K562 (cell line): ENCODE results near the gene RNF224. TPM values are rescaled to one million over a fixed set of nuclear protein-coding genes. Genes with fewer than 3 reads are reported as not detected.

Experiments used
- ATF1 ChIP-seq, 2 experiments: fragments of 450-650 bp in 1 of 2; IDR thresholded peaks; 2 replicates each; pipeline ENCODE4 v1.6.1; 2016; ENCODE audit warnings: missing compliant biosample characterization in 1 of 2, missing genetic modification characterization in 1 of 2
- CBX2 ChIP-seq: fragments of 200-600 bp; sonication (generic); IDR thresholded peaks from one replicate; pipeline ENCODE4 v1.6.1; 2012; ENCODE audit warnings: mild to moderate bottlenecking, low read length, inconsistent platforms; ENCODE audit not compliant: insufficient read depth, poor library complexity, severe bottlenecking
- CCAR2 ChIP-seq: fragments of 200-400 bp; formaldehyde crosslinking; IDR thresholded peaks from 2 replicates; pipeline ENCODE4 v1.6.1; 2017; ENCODE audit warnings: mild to moderate bottlenecking, low read depth, low read length
- CREB1 ChIP-seq, 2 experiments: sonication (generic) in 1 of 2; formaldehyde crosslinking in 1 of 2; IDR thresholded peaks; 2 replicates each; pipeline versions ENCODE4 v1.6.1 to v1.8.0; 2012 to 2022; ENCODE audit warnings: inconsistent platforms in 1 of 2, mild to moderate bottlenecking in 1 of 2, missing genetic modification reagents in 1 of 2, moderate library complexity in 1 of 2
- DACH1 ChIP-seq: fragments of 450-650 bp; IDR thresholded peaks from 2 replicates; pipeline ENCODE4 v1.6.1; 2018; ENCODE audit not compliant: partially characterized antibody
- HDAC3 ChIP-seq: fragments of 450-650 bp; IDR thresholded peaks from 2 replicates; pipeline ENCODE4 v1.6.1; 2018; ENCODE audit warnings: borderline replicate concordance, mild to moderate bottlenecking, moderate library complexity; ENCODE audit not compliant: partially characterized antibody
- HMGN3 ChIP-seq: IDR thresholded peaks from 2 replicates; pipeline ENCODE4 v1.6.1; 2011; ENCODE audit warnings: borderline replicate concordance, low read depth, mild to moderate bottlenecking, mixed read lengths, low read length; ENCODE audit not compliant: insufficient read length; ENCODE audit errors: extremely low read depth
- NONO ChIP-seq, 2 experiments: fragments of 200-400 bp in 1 of 2; fragments of 450-650 bp in 1 of 2; formaldehyde crosslinking in 1 of 2; IDR thresholded peaks; 2 replicates each; pipeline ENCODE4 v1.6.1; 2017; ENCODE audit warnings: low read depth in 2 of 2, mild to moderate bottlenecking in 2 of 2, moderate library complexity in 2 of 2, low read length in 1 of 2
- PHB2 ChIP-seq: fragments of 450-650 bp; IDR thresholded peaks from 2 replicates; pipeline ENCODE4 v1.6.1; 2017; ENCODE audit warnings: low read depth
- PPARD ChIP-seq: fragments of 250-450 bp; sonication (Bioruptor Pico); IDR thresholded peaks from 2 replicates; pipeline ENCODE4 v1.8.0; 2022; ENCODE audit warnings: inconsistent platforms, mild to moderate bottlenecking, moderate library complexity
- RFX5 ChIP-seq: IDR thresholded peaks from 2 replicates; pipeline ENCODE4 v1.6.1; 2011; ENCODE audit warnings: low read depth, mild to moderate bottlenecking, improper control_type of control experiment, low read length
- SMARCA4 ChIP-seq: fragments of 450-650 bp; IDR thresholded peaks from 2 replicates; pipeline ENCODE4 v1.6.1; 2016
- SP1 ChIP-seq: sonication (generic); formaldehyde crosslinking; IDR thresholded peaks from 2 replicates; pipeline ENCODE4 v1.8.1; 2022; ENCODE audit warnings: mild to moderate bottlenecking, missing genetic modification reagents
- TAL1 ChIP-seq: fragments of 450-650 bp; IDR thresholded peaks from 2 replicates; pipeline ENCODE4 v1.6.1; 2016; ENCODE audit warnings: mild to moderate bottlenecking
- TCF7 ChIP-seq: sonication (generic); IDR thresholded peaks from 2 replicates; pipeline ENCODE4 v1.6.1; 2016; ENCODE audit warnings: antibody characterized with exemption, borderline replicate concordance
- ZNF23 ChIP-seq: fragments of 250-450 bp; sonication (Bioruptor Pico); IDR thresholded peaks from 2 replicates; pipeline ENCODE4 v1.4.0; 2020; ENCODE audit warnings: mild to moderate bottlenecking
- polyA plus RNA-seq, 8 experiments: library from polyadenylated mRNA; depleted of rRNA in 4 of 8; stranded (reverse) in 5 of 8; unstranded in 3 of 8; fragments of >200 nt; fragmentation: Nextera tagmentation in 2 of 8; fragmentation: Illumina TruSeq in 1 of 8; extraction: Ambion mirVana in 2 of 8; extraction: Trizol in 1 of 8; gene quantifications; 2 replicates each; pipeline versions ENCODE4 v1.2.1 to v1.2.3, GENCODE V29; 2011 to 2014; ENCODE audit warnings: inconsistent platforms in 1 of 8, missing spikeins in 1 of 8
- total RNA-seq, 7 experiments: library from RNA; depleted of rRNA in 6 of 7; stranded (reverse); fragments of >200 nt in 6 of 7; fragmentation: Illumina TruSeq in 2 of 7; extraction: Trizol in 2 of 7; gene quantifications; 2 replicates each; pipeline versions ENCODE4 v1.2.1 to v1.2.3, GENCODE V29; 2011 to 2021; ENCODE audit warnings: low replicate concordance in 1 of 7
- TF ChIP-seq, protein P1 (sequence below): fragments of 450-650 bp; IDR thresholded peaks from 2 replicates; pipeline ENCODE4 v1.6.1; 2016; ENCODE audit warnings: antibody characterized with exemption
- TF ChIP-seq, protein P2 (sequence below), 2 experiments: fragments of 150-350 bp in 1 of 2; IDR thresholded peaks; 2 replicates each; pipeline ENCODE4 v1.6.1; 2012 to 2016; ENCODE audit warnings: low read depth in 2 of 2, low read length in 2 of 2, mild to moderate bottlenecking in 1 of 2, moderate library complexity in 1 of 2
- TF ChIP-seq, protein P3 (sequence below): sonication (generic); formaldehyde crosslinking; IDR thresholded peaks from 2 replicates; pipeline ENCODE4 v1.8.0; 2022; ENCODE audit warnings: missing genetic modification reagents, mild to moderate bottlenecking, borderline replicate concordance
- TF ChIP-seq, protein P4 (sequence below), 3 experiments: fragments of 200-800 bp in 1 of 3; sonication (Bioruptor generic) in 1 of 3; sonication (generic) in 1 of 3; formaldehyde crosslinking in 1 of 3; IDR thresholded peaks; 2 replicates each; pipeline versions ENCODE4 v1.6.1 to v1.8.0; 2016 to 2022; ENCODE audit warnings: mild to moderate bottlenecking in 2 of 3, missing compliant biosample characterization in 2 of 3, missing genetic modification characterization in 2 of 3, missing genetic modification reagents in 1 of 3

RNF224 gene
- total and polyA plus RNA-seq, 9 of the 15 experiments (the other 6 are each of a cell fraction or from before 2014, with no cell fraction given) = not detected

DNA sequence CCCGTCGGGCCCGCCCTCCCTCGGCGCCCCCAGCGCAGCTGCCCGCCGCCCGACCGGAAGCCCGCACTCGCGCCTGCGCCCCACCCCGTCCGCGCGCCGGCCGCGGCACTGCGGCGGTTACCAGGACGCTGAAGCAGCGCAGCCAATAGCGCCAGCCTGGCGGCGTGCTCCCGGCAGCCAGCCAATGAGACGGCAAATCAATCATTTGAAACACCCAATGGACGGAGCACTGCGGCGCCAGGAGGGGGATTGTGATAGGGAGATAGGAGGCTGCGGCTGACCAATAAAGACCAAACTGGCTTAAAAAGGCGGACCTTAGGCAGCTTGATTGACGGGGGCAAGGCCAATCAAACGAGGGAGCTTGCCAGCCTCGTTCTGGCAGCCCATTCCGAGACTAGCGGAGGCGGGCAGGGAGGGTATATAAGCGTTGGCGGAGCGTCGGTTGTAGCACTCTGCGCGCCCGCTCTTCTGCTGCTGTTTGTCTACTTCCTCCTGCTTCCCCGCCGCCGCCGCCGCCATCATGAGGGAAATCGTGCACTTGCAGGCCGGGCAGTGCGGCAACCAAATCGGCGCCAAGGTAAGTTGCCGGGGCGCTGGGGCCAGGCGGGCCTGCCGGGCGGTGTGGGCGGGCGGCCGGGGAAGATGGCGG is 13.7 kb downstream of the RNF224 start, which contains the start of gene TUBB4B (continued):
- no peak for TF ChIP-seq HMGN3
- TF ChIP-seq HDAC3 = no peak
- TF ChIP-seq CBX2 = no peak
- TF ChIP-seq, protein P1, sequence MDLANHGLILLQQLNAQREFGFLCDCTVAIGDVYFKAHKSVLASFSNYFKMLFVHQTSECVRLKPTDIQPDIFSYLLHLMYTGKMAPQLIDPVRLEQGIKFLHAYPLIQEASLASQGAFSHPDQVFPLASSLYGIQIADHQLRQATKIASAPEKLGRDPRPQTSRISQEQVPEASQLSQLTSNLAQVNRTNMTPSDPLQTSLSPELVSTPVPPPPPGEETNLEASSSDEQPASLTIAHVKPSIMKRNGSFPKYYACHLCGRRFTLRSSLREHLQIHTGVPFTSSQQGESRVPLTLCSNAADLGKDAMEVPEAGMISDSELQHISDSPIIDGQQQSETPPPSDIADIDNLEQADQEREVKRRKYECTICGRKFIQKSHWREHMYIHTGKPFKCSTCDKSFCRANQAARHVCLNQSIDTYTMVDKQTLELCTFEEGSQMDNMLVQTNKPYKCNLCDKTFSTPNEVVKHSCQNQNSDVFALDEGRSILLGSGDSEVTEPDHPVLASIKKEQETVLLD = no peak
- no peak; the same call in 1 of the 2 replicates for TF ChIP-seq RFX5
- TF ChIP-seq SMARCA4 = no peak
- TF ChIP-seq ZNF23 = no peak
- TF ChIP-seq ATF1 (CRISPR knock-in tag; IDR thresholded peaks at IDR 0.05) = no peak
- TF ChIP-seq ATF1 (tag; IDR thresholded peaks at IDR 0.05) = peak; percentile 78
- TF ChIP-seq DACH1 = no peak
- no peak for TF ChIP-seq CCAR2
- TF ChIP-seq, protein P2, sequence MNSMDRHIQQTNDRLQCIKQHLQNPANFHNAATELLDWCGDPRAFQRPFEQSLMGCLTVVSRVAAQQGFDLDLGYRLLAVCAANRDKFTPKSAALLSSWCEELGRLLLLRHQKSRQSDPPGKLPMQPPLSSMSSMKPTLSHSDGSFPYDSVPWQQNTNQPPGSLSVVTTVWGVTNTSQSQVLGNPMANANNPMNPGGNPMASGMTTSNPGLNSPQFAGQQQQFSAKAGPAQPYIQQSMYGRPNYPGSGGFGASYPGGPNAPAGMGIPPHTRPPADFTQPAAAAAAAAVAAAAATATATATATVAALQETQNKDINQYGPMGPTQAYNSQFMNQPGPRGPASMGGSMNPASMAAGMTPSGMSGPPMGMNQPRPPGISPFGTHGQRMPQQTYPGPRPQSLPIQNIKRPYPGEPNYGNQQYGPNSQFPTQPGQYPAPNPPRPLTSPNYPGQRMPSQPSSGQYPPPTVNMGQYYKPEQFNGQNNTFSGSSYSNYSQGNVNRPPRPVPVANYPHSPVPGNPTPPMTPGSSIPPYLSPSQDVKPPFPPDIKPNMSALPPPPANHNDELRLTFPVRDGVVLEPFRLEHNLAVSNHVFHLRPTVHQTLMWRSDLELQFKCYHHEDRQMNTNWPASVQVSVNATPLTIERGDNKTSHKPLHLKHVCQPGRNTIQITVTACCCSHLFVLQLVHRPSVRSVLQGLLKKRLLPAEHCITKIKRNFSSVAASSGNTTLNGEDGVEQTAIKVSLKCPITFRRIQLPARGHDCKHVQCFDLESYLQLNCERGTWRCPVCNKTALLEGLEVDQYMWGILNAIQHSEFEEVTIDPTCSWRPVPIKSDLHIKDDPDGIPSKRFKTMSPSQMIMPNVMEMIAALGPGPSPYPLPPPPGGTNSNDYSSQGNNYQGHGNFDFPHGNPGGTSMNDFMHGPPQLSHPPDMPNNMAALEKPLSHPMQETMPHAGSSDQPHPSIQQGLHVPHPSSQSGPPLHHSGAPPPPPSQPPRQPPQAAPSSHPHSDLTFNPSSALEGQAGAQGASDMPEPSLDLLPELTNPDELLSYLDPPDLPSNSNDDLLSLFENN (IDR thresholded peaks at IDR 0.05; ENCODE audit: low read depth in 2 of 2, low read length in 2 of 2) = peak in 1 of 2 experiments; percentile 94; a peak in 2 of 4 replicates
- TF ChIP-seq, protein P3, sequence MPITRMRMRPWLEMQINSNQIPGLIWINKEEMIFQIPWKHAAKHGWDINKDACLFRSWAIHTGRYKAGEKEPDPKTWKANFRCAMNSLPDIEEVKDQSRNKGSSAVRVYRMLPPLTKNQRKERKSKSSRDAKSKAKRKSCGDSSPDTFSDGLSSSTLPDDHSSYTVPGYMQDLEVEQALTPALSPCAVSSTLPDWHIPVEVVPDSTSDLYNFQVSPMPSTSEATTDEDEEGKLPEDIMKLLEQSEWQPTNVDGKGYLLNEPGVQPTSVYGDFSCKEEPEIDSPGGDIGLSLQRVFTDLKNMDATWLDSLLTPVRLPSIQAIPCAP (CRISPR knock-in tag) = no peak
- TF ChIP-seq, protein P4, sequence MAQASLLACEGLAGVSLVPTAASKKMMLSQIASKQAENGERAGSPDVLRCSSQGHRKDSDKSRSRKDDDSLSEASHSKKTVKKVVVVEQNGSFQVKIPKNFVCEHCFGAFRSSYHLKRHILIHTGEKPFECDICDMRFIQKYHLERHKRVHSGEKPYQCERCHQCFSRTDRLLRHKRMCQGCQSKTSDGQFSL (CRISPR knock-in tag; IDR thresholded peaks at IDR 0.05) = no peak
- TF ChIP-seq, protein P4 (tag; IDR thresholded peaks at IDR 0.05) = no peak
- no peak for TF ChIP-seq TAL1
- peak; percentile 26; the same call in 1 of the 2 replicates for TF ChIP-seq TCF7
- no peak for TF ChIP-seq PHB2
- peak; percentile 95 for TF ChIP-seq SP1 (CRISPR knock-in tag)
- TF ChIP-seq PPARD (CRISPR knock-in tag) = no peak
- no peak; the same call in 1 of the 2 replicates for TF ChIP-seq CREB1 (IDR thresholded peaks at IDR 0.05)
- TF ChIP-seq CREB1 (CRISPR knock-in tag; IDR thresholded peaks at IDR 0.05) = peak; percentile 69
- TF ChIP-seq NONO (IDR thresholded peaks at IDR 0.05; ENCODE audit: low read depth in 2 of 2, low read length in 1 of 2) = peak in 1 of 2 experiments; percentile 92; a peak in 2 of 4 replicates
